GM12878 (cell line): Measurements from ENCODE around the gene NUBPL. TPM values are rescaled to one million over a fixed set of nuclear protein-coding genes. Genes with fewer than 3 reads are reported as not detected.

Experiments used
- ATAC-seq: fragments of 200-7000 bp; cut with Tn5 transposase; 3 replicates; pipeline ENCODE4 v1.9.1; 2020; ENCODE audit warnings: mild to moderate bottlenecking, moderate library complexity
- BruUV-seq: library from RNA; stranded (reverse); fragments of 400-500 nt; replicated peaks from 2 replicates; lab custom pipeline; 2021; lab: Mats Ljungman, UMichigan
- CTCF ChIA-PET: fragments of 300-600 bp; sonication (Branson Sonifier 250); formaldehyde crosslinking; extraction: SDS; loops from one replicate; lab custom pipeline; 2021; ENCODE audit warnings: inconsistent platforms; lab: Yijun Ruan, JAX
- POLR2A ChIA-PET: fragments of 350-600 bp; formaldehyde crosslinking; extraction: SDS; loops from one replicate; lab custom pipeline; 2021; ENCODE audit warnings: inconsistent platforms; lab: Charles Lee
- RAD21 ChIA-PET: fragments of 300-600 bp; sonication (Branson Sonifier 250); formaldehyde crosslinking; loops from one replicate; lab custom pipeline; 2023; ENCODE audit warnings: antibody characterized with exemption; ENCODE audit not compliant: unreplicated experiment; lab: Charles Lee
- SMC1A ChIA-PET: fragments of 300-600 bp; sonication (Branson Sonifier 250); formaldehyde crosslinking; loops from one replicate; lab custom pipeline; 2023; ENCODE audit not compliant: unreplicated experiment, uncharacterized antibody; lab: Charles Lee
- DNase-seq: peaks from one replicate; pipeline ENCODE4 v3.0.0-alpha.2; 2011; ENCODE audit warnings: low read depth, low spot score
- FAIRE-seq: peaks from 3 replicates; lab custom pipeline; 2011; peaks lifted over from hg19 to GRCh38; lab: Jason Lieb, UNC
- H2AFZ ChIP-seq: 2 replicates; pipeline ENCODE4 v1.6.0; 2011; ENCODE audit warnings: low read depth, low read length, control low read depth; ENCODE audit not compliant: control insufficient read depth
- H3K27ac ChIP-seq: 2 replicates; pipeline ENCODE4 v1.5.1; 2011; ENCODE audit warnings: control low read depth; ENCODE audit not compliant: control insufficient read depth, insufficient read depth
- H3K27me3 ChIP-seq, 2 experiments: replicated peaks in 1 of 2; 2 replicates each; pipeline versions ENCODE4 v1.6.0 to v1.6.1; 2011; ENCODE audit warnings: low read length in 1 of 2; ENCODE audit not compliant: control insufficient read depth in 2 of 2, insufficient read depth in 2 of 2
- H3K36me3 ChIP-seq, 2 experiments: 2 replicates each; pipeline ENCODE4 v1.5.1; 2011; ENCODE audit warnings: low read length in 1 of 2; ENCODE audit not compliant: control insufficient read depth in 2 of 2, insufficient read depth in 2 of 2
- H3K4me1 ChIP-seq: 2 replicates; pipeline ENCODE4 v1.6.1; 2011; ENCODE audit warnings: mild to moderate bottlenecking, low read length, moderate library complexity, mixed read lengths; ENCODE audit not compliant: control insufficient read depth, insufficient read depth
- H3K4me2 ChIP-seq: 2 replicates; pipeline ENCODE4 v1.6.0; 2011; ENCODE audit warnings: control low read depth; ENCODE audit not compliant: control insufficient read depth, insufficient read depth
- H3K4me3 ChIP-seq: fragments of 200-600 bp; sonication (generic); 2 replicates; pipeline ENCODE4 v1.5.1; 2016
- H3K79me2 ChIP-seq: 2 replicates; pipeline ENCODE4 v1.6.0; 2011; ENCODE audit warnings: low read length; ENCODE audit not compliant: control insufficient read depth, insufficient read depth
- H3K9ac ChIP-seq: 2 replicates; pipeline ENCODE4 v1.8.0; 2011; ENCODE audit warnings: low read length, control low read depth, mixed read lengths; ENCODE audit not compliant: control insufficient read depth, insufficient read depth
- H3K9me3 ChIP-seq: replicated peaks from 3 replicates; pipeline ENCODE4 v1.5.1; 2011; ENCODE audit warnings: mild to moderate bottlenecking, low read length; ENCODE audit not compliant: control insufficient read depth, insufficient read depth
- H4K20me1 ChIP-seq: 2 replicates; pipeline ENCODE4 v1.6.0; 2011; ENCODE audit not compliant: control insufficient read depth, insufficient read depth
- BACH1 ChIP-seq: fragments of 450-650 bp; IDR thresholded peaks from 2 replicates; pipeline ENCODE4 v1.6.1; 2017; ENCODE audit warnings: mild to moderate bottlenecking, borderline replicate concordance
- BCLAF1 ChIP-seq: fragments of 450-650 bp; IDR thresholded peaks from 2 replicates; pipeline ENCODE4 v1.6.1; 2017; ENCODE audit warnings: antibody characterized with exemption, mild to moderate bottlenecking, moderate library complexity
- FOXM1 ChIP-seq: IDR thresholded peaks from 2 replicates; pipeline ENCODE4 v1.6.1; 2012; ENCODE audit warnings: low read depth, mild to moderate bottlenecking, inconsistent platforms, low read length, moderate library complexity
- SMARCA5 ChIP-seq: fragments of 450-650 bp; IDR thresholded peaks from 2 replicates; pipeline ENCODE4 v1.6.1; 2017; ENCODE audit warnings: mild to moderate bottlenecking
- ZNF207 ChIP-seq: fragments of 450-650 bp; IDR thresholded peaks from 2 replicates; pipeline ENCODE4 v1.6.1; 2014; ENCODE audit warnings: antibody characterized with exemption, mild to moderate bottlenecking, borderline replicate concordance
- WGBS: methylation state at CpG from one replicate; pipeline ENCODE4 v1.1.6; 2016; ENCODE audit warnings: low lambda C conversion rate; ENCODE audit not compliant: insufficient replicate concordance, insufficient coverage; ENCODE audit errors: missing lambda C conversion rate; 5-methylcytosine and 5-hydroxymethylcytosine counted together
- in situ Hi-C: fragments of 300-500 bp; cut with MboI; formaldehyde crosslinking; loops from 9 replicates; pipeline ENCODE4 v1.14.3; 2018; ENCODE audit warnings: mixed read lengths
- intact Hi-C: fragments of 100-400 bp; cut with micrococcal nuclease; formaldehyde crosslinking; loops from one replicate; pipeline ENCODE4 v1.14.2; 2022; ENCODE audit not compliant: unreplicated experiment
- polyA plus RNA-seq, 11 experiments: library from polyadenylated mRNA; depleted of rRNA in 4 of 11; unstranded in 6 of 11; stranded (reverse) in 5 of 11; fragments of >200 nt; fragmentation: Nextera tagmentation in 4 of 11; fragmentation: Illumina TruSeq in 1 of 11; extraction: Ambion mirVana in 4 of 11; extraction: Trizol in 1 of 11; gene quantifications; 1 replicate in 1 of 11; 2 replicates in 10 of 11; pipeline versions ENCODE4 v1.2.1 to v1.2.3, GENCODE V29; 2011 to 2016; ENCODE audit warnings: inconsistent platforms in 2 of 11, missing spikeins in 2 of 11, low read depth in 1 of 11
- small RNA-seq: library from RNA; depleted of rRNA; stranded (forward); fragments of <200 nt; gene quantifications from one replicate; pipeline ENCODE3, GENCODE V24; 2014
- total RNA-seq, 4 experiments: library from RNA; depleted of rRNA in 3 of 4; stranded (reverse); fragments of >200 nt in 3 of 4; fragmentation: Illumina TruSeq in 1 of 4; extraction: Trizol in 1 of 4; gene quantifications; 2 replicates each; pipeline versions ENCODE4 v1.2.1 to v1.2.3, GENCODE V29; 2013 to 2021

Gene NUBPL
- total and polyA plus RNA-seq, 10 of the 15 experiments (the other 5 are each of a cell fraction or from before 2014, with no cell fraction given): 3.4 to 11.6 (median 8.1) TPM

GRCh38 chr14:31909977-31910376 is 348.8 kb downstream of the NUBPL start:
- in situ Hi-C loops: no loop called here

More at GRCh38 chr14:31909977-31910376, 348.8 kb downstream of the NUBPL start:
- no peak overlapping the region for H3K9ac ChIP-seq
- intact Hi-C loops: no loop called here
- BruUV-seq: no TSS peak
- ATAC-seq (no peak), DNase-seq (no peak), FAIRE-seq (no peak)
- H3K79me2 ChIP-seq: no peaks in the 10 kb centered on the region
- 75% methylated on average over 3 of the region's 3 CpGs for WGBS
- no peak overlapping the region for H2AFZ ChIP-seq
- no peaks in the 10 kb centered on the region; a peak in 1 of 4 replicates for H3K27me3 ChIP-seq
- no peaks in the 10 kb centered on the region for H3K9me3 ChIP-seq
- TF ChIP-seq BACH1: no peak
- no peak for TF ChIP-seq SMARCA5
- TF ChIP-seq FOXM1: no peak
- TF ChIP-seq ZNF207: no peak
- no peak for TF ChIP-seq BCLAF1
- H3K4me1 ChIP-seq: no peaks in the 10 kb centered on the region
- no peak overlapping the region for H3K4me2 ChIP-seq
- RAD21 ChIA-PET: no interaction called here
- H3K4me3 ChIP-seq: no peak overlapping the region
- POLR2A ChIA-PET: no interaction called here
- CTCF ChIA-PET: no interaction called here
- SMC1A ChIA-PET: no interaction called here
- H3K27ac ChIP-seq: no peak overlapping the region
- no peaks in the 10 kb centered on the region for H4K20me1 ChIP-seq
- H3K36me3 ChIP-seq: no peaks in the 10 kb centered on the region

Small RNA genes within 50 kb of the gene (small RNA-seq; reads per million reads assigned to genes)
- gene RNU6-455P: not detected
- gene RNU6-602P: not detected

Other genes with a start within 250 kb of the NUBPL start
- gene HEATR5A, start 140.9 kb upstream of the NUBPL start, total RNA-seq (2014; rRNA removed): 9.3 and 11.5 TPM in 2 replicates
- 9.7 and 10.1 TPM in 2 replicates for gene HEATR5A, start 140.9 kb upstream of the NUBPL start, total RNA-seq (2014; rRNA removed; fragmentation: Illumina TruSeq; extraction: Trizol)
- 11.6 and 13.4 TPM in 2 replicates for gene HEATR5A, start 140.9 kb upstream of the NUBPL start, total RNA-seq (2021)
- gene HEATR5A, start 140.9 kb upstream of the NUBPL start, polyA plus RNA-seq (2011; rRNA removed): 14.2 and 19.6 TPM in 2 replicates
- 6.6 and 8.8 TPM in 2 replicates for gene HEATR5A, start 140.9 kb upstream of the NUBPL start, polyA plus RNA-seq (2014; fragmentation: Illumina TruSeq; extraction: Trizol)
- 10 to 100 TPM; 25.4 to 37.1 TPM for gene HEATR5A, start 140.9 kb upstream of the NUBPL start, polyA plus RNA-seq (2014; fragmentation: Nextera tagmentation; extraction: Ambion mirVana)
- gene HEATR5A, start 140.9 kb upstream of the NUBPL start, polyA plus RNA-seq (2014; rRNA removed): 4.7 and 5.1 TPM in 2 replicates
- gene HEATR5A, start 140.9 kb upstream of the NUBPL start, polyA plus RNA-seq (2016; fragmentation: Nextera tagmentation; extraction: Ambion mirVana): 10 to 100 TPM; 19.2 to 20.9 TPM
- gene DTD2, start 103.9 kb upstream of the NUBPL start, total RNA-seq (2014; rRNA removed): 32.8 and 35.9 TPM in 2 replicates
- gene DTD2, start 103.9 kb upstream of the NUBPL start, total RNA-seq (2014; rRNA removed; fragmentation: Illumina TruSeq; extraction: Trizol): 20.2 and 20.8 TPM in 2 replicates
- 22.2 and 22.7 TPM in 2 replicates for gene DTD2, start 103.9 kb upstream of the NUBPL start, total RNA-seq (2021)
- 15.7 and 23.3 TPM in 2 replicates for gene DTD2, start 103.9 kb upstream of the NUBPL start, polyA plus RNA-seq (2011; rRNA removed)
- 16.2 and 18.5 TPM in 2 replicates for gene DTD2, start 103.9 kb upstream of the NUBPL start, polyA plus RNA-seq (2014; fragmentation: Illumina TruSeq; extraction: Trizol)
- 1 to 10 TPM; 4.5 to 5.4 TPM for gene DTD2, start 103.9 kb upstream of the NUBPL start, polyA plus RNA-seq (2014; fragmentation: Nextera tagmentation; extraction: Ambion mirVana)
- gene DTD2, start 103.9 kb upstream of the NUBPL start, polyA plus RNA-seq (2014; rRNA removed): 23.3 and 26.0 TPM in 2 replicates
- gene DTD2, start 103.9 kb upstream of the NUBPL start, polyA plus RNA-seq (2016; fragmentation: Nextera tagmentation; extraction: Ambion mirVana): 10 to 100 TPM; 12.3 to 12.4 TPM
- gene GPR33, start 73.4 kb upstream of the NUBPL start, total RNA-seq (2014; rRNA removed): not detected in 2 replicates
- gene GPR33, start 73.4 kb upstream of the NUBPL start, total RNA-seq (2014; rRNA removed; fragmentation: Illumina TruSeq; extraction: Trizol): not detected in 2 replicates
- not detected in 2 replicates for gene GPR33, start 73.4 kb upstream of the NUBPL start, total RNA-seq (2021)
- not detected in 2 replicates for gene GPR33, start 73.4 kb upstream of the NUBPL start, polyA plus RNA-seq (2011; rRNA removed)
- not detected in 2 replicates for gene GPR33, start 73.4 kb upstream of the NUBPL start, polyA plus RNA-seq (2014; fragmentation: Illumina TruSeq; extraction: Trizol)
- not detected for gene GPR33, start 73.4 kb upstream of the NUBPL start, polyA plus RNA-seq (2014; fragmentation: Nextera tagmentation; extraction: Ambion mirVana)
- gene GPR33, start 73.4 kb upstream of the NUBPL start, polyA plus RNA-seq (2014; rRNA removed): not detected in 2 replicates
- gene GPR33, start 73.4 kb upstream of the NUBPL start, polyA plus RNA-seq (2016; fragmentation: Nextera tagmentation; extraction: Ambion mirVana): not detected